GM12878 (cell line): Measurements from ENCODE around the gene MAD2L1.

ENCODE experiments used
- EZH2 ChIP-seq: IDR thresholded peaks from 2 replicates; pipeline ENCODE4 v1.6.1; 2012; ENCODE audit warnings: low read depth, mild to moderate bottlenecking, control low read depth, inconsistent platforms, low read length, borderline replicate concordance; ENCODE audit not compliant: control insufficient read depth
- ZNF24 ChIP-seq: fragments of 450-650 bp; IDR thresholded peaks from 2 replicates; pipeline ENCODE4 v1.6.1; 2017; ENCODE audit warnings: antibody characterized with exemption, mild to moderate bottlenecking
- TF ChIP-seq, protein P1 (sequence below), 3 experiments: IDR thresholded peaks in 2 of 3; conservative IDR thresholded peaks in 1 of 3; 2 replicates each; pipeline ENCODE4 v1.5.1; 2011; ENCODE audit warnings: low read depth in 3 of 3, low read length in 3 of 3, mild to moderate bottlenecking in 3 of 3, control low read depth in 2 of 3, moderate library complexity in 2 of 3, inconsistent platforms in 1 of 3, mixed read lengths in 1 of 3; ENCODE audit not compliant: control insufficient read depth in 2 of 3, insufficient read depth in 1 of 3; ENCODE audit errors: extremely low read depth in 1 of 3
- TF ChIP-seq, protein P2 (sequence below): fragments of 450-650 bp; formaldehyde crosslinking; IDR thresholded peaks from 2 replicates; pipeline ENCODE4 v1.4.0; 2022; ENCODE audit warnings: mild to moderate bottlenecking, moderate library complexity

DNA sequence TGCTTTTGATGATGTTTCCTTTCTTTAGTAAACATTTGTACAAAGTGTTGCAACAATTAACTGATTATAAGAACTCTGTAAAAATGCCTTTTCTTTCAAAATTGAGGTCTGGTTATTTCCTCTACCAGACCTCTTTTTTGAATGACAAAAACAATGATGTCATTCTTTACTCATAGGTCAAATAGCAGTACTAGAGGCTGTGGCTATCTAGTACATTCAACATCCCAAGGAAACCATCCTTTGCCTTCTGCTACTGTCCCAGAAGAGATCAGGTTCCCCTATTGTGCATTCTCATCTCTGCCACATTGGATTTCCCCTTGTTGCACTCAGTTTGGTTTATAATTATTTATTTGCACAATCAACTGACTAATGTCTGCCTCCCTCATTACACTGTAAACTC lies 19.1 kb upstream of the MAD2L1 start:
- TF ChIP-seq, protein P1, sequence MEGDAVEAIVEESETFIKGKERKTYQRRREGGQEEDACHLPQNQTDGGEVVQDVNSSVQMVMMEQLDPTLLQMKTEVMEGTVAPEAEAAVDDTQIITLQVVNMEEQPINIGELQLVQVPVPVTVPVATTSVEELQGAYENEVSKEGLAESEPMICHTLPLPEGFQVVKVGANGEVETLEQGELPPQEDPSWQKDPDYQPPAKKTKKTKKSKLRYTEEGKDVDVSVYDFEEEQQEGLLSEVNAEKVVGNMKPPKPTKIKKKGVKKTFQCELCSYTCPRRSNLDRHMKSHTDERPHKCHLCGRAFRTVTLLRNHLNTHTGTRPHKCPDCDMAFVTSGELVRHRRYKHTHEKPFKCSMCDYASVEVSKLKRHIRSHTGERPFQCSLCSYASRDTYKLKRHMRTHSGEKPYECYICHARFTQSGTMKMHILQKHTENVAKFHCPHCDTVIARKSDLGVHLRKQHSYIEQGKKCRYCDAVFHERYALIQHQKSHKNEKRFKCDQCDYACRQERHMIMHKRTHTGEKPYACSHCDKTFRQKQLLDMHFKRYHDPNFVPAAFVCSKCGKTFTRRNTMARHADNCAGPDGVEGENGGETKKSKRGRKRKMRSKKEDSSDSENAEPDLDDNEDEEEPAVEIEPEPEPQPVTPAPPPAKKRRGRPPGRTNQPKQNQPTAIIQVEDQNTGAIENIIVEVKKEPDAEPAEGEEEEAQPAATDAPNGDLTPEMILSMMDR (IDR thresholded peaks at IDR 0.05 in 2 of 3, conservative IDR thresholded peaks at IDR 0.05 in 1 of 3; ENCODE audit: control insufficient read depth in 2 of 3, extremely low read depth in 1 of 3, insufficient read depth in 1 of 3, low read depth in 3 of 3, low read length in 3 of 3): no peak
- TF ChIP-seq ZNF24 (no peak), EZH2 (no peak)
- TF ChIP-seq, protein P2, sequence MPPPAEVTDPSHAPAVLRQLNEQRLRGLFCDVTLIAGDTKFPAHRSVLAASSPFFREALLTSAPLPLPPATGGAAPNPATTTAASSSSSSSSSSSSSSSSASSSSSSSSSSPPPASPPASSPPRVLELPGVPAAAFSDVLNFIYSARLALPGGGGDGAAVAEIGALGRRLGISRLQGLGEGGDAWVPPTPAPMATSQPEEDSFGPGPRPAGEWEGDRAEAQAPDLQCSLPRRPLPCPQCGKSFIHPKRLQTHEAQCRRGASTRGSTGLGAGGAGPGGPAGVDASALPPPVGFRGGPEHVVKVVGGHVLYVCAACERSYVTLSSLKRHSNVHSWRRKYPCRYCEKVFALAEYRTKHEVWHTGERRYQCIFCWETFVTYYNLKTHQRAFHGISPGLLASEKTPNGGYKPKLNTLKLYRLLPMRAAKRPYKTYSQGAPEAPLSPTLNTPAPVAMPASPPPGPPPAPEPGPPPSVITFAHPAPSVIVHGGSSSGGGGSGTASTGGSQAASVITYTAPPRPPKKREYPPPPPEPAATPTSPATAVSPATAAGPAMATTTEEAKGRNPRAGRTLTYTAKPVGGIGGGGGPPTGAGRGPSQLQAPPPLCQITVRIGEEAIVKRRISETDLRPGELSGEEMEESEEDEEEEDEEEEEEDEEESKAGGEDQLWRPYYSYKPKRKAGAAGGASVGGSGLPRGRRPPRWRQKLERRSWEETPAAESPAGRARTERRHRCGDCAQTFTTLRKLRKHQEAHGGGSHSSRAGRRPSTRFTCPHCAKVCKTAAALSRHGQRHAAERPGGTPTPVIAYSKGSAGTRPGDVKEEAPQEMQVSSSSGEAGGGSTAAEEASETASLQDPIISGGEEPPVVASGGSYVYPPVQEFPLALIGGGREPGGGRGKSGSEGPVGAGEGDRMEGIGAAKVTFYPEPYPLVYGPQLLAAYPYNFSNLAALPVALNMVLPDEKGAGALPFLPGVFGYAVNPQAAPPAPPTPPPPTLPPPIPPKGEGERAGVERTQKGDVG (CRISPR knock-in tag): no peak
